Body of pancreas (tissue), 4 donors: Measurements from ENCODE around the gene TRPM6. TPM values are rescaled to one million over a fixed set of nuclear protein-coding genes. Genes with fewer than 3 reads are reported as not detected.

Source experiments
- ATAC-seq: fragments of 150-250 bp; one replicate; pipeline ENCODE4 v1.9.1; 2016
- DNase-seq, 4 donors: peaks; one replicate each; pipeline ENCODE4 v3.0.0-alpha.2; 2019
- H3K27ac ChIP-seq, 4 donors: fragments of 200-600 bp; sonication (generic); 1 replicate in 3 of 4; 2 replicates in 1 of 4; pipeline versions ENCODE4 v1.5.1 to v1.6.1; 2016 to 2019; ENCODE audit warnings: mild to moderate bottlenecking in 1 of 4, mixed read lengths in 1 of 4, moderate library complexity in 1 of 4
- H3K27me3 ChIP-seq, 2 donors: fragments of 200-600 bp; sonication (generic); one replicate each; pipeline ENCODE4 v1.6.0; 2016; ENCODE audit warnings: mild to moderate bottlenecking in 1 of 2
- H3K36me3 ChIP-seq, 2 donors: fragments of 200-600 bp; sonication (generic); replicated peaks in 1 of 2; 2 replicates each; pipeline ENCODE4 v1.5.1; 2016; ENCODE audit warnings: low read depth in 2 of 2; ENCODE audit not compliant: insufficient read depth in 1 of 2
- H3K4me1 ChIP-seq: fragments of 200-600 bp; sonication (generic); one replicate; pipeline ENCODE4 v1.6.0; 2016
- H3K4me3 ChIP-seq, 2 donors: fragments of 200-600 bp; sonication (generic); 1 replicate in 1 of 2; 2 replicates in 1 of 2; pipeline ENCODE4 v1.5.1; 2016 to 2019
- H3K9me3 ChIP-seq, 3 donors: fragments of 200-600 bp; sonication (generic); 1 replicate in 2 of 3; 2 replicates in 1 of 3; pipeline ENCODE4 v1.5.1; 2016
- POLR2A ChIP-seq, 3 donors: fragments of 450-650 bp; IDR thresholded peaks; one replicate each; pipeline ENCODE4 v1.6.1; 2016; ENCODE audit warnings: antibody characterized with exemption in 3 of 3, mild to moderate bottlenecking in 2 of 3
- WGBS, 2 donors: methylation state at CpG; one replicate each; pipeline ENCODE4 v1.1.5; 2017; 5-methylcytosine and 5-hydroxymethylcytosine counted together
- intact Hi-C: fragments of 100-400 bp; cut with DNase I; formaldehyde crosslinking; loops from one replicate; pipeline ENCODE4 v1.15.1; 2023
- total RNA-seq, 2 donors: library from RNA; depleted of rRNA; stranded (reverse); fragments of >200 nt; gene quantifications; one replicate each; pipeline ENCODE4 v1.1.0, GENCODE V29; 2016
- TF ChIP-seq, protein P1 (sequence below), 7 experiments: fragments of 450-650 bp in 4 of 7; fragments of 200-600 bp in 3 of 7; sonication (generic) in 3 of 7; IDR thresholded peaks; one replicate each; pipeline ENCODE4 v1.5.1; 2016 to 2019; ENCODE audit warnings: antibody characterized with exemption in 7 of 7

Gene TRPM6
- total RNA-seq, 2 donors from 2014 or later: under 0.01 to 0.33 TPM

DNA sequence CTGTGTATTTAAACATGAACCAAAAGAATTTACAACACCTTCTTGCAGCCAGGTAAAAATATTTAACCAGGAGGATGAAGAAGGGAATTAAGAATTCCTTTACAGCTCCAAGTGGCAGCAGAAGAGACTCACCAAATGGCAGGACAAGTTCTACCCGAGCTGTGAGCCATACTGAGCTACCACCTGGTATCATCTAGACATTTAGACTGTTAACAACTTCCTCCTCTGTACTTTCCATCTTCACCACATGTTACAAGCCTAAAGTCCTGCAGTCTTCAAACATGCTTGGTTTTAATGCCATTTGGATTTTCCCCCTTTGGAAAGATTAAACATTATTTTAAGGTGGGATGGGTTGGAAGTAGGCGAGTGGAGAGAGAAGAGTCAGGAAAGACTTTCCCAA is 190.2 kb downstream of the TRPM6 start:
- ATAC-seq (no peak), DNase-seq (no peak)
- intact Hi-C loops: no loop called here
- Histone ChIP-seq H3K4me3 (no peak overlapping the region), H3K4me1 (no peaks in the 10 kb centered on the region), H3K36me3 (no peaks in the 10 kb centered on the region), H3K27me3 (no peaks in the 10 kb centered on the region), H3K9me3 (no peaks in the 10 kb centered on the region), H3K27ac (no peak overlapping the region)
- TF ChIP-seq, protein P1, sequence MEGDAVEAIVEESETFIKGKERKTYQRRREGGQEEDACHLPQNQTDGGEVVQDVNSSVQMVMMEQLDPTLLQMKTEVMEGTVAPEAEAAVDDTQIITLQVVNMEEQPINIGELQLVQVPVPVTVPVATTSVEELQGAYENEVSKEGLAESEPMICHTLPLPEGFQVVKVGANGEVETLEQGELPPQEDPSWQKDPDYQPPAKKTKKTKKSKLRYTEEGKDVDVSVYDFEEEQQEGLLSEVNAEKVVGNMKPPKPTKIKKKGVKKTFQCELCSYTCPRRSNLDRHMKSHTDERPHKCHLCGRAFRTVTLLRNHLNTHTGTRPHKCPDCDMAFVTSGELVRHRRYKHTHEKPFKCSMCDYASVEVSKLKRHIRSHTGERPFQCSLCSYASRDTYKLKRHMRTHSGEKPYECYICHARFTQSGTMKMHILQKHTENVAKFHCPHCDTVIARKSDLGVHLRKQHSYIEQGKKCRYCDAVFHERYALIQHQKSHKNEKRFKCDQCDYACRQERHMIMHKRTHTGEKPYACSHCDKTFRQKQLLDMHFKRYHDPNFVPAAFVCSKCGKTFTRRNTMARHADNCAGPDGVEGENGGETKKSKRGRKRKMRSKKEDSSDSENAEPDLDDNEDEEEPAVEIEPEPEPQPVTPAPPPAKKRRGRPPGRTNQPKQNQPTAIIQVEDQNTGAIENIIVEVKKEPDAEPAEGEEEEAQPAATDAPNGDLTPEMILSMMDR (IDR thresholded peaks at IDR 0.05): no peak
- TF ChIP-seq POLR2A (IDR thresholded peaks at IDR 0.05): no peak
- WGBS, 2 donors: 39 to 46% methylated on average over 2 of the region's 2 CpGs

DNA sequence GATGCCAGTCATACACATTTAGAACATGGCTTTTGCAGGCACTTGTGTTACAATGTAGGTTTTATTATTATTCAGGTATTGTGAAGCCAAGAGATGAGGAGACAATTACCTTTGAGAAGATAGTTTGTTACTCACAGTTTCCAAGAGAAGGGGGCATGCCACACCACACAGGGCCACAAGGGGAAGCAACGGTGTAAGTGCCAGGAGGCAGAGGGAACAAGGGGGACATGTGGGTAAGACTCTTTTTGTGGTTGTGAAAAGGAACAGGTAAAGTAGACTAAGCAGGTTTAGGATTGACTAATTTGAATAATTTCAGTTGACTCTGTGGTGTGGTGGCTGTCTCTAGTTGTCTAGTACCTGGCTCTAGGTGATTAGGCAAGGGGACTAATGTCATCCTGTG is 191.2 kb downstream of the TRPM6 start:
- Histone ChIP-seq H3K27ac (no peak overlapping the region), H3K36me3 (no peaks in the 10 kb centered on the region), H3K27me3 (no peaks in the 10 kb centered on the region), H3K4me3 (no peak overlapping the region), H3K9me3 (no peaks in the 10 kb centered on the region), H3K4me1 (no peaks in the 10 kb centered on the region)
- intact Hi-C loops: no loop called here
- TF ChIP-seq, protein P1 (IDR thresholded peaks at IDR 0.05): no peak
- TF ChIP-seq POLR2A (IDR thresholded peaks at IDR 0.05): no peak
- ATAC-seq (no peak), DNase-seq (no peak)
- WGBS, 2 donors: 84 to 88% methylated on average over 1 of the region's 1 CpG

DNA sequence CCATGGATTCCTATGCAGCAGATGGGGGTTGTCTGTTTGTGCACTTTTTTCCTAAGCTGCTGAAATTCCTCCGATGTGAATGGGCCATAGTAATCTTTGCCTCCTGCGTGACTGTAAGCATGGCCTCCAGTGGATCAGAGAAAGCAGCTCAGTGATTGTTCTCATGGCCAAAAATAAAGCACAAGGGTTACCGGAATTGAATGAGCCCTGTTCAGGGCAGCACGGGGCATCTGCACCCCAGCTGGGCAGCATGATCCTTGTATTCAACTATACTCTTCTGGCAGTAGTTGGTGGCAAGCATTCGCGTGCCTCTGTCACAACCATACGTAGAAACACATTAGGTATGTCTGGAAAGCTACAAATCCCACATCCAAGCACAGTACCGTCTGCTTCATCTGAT is 196.7 kb downstream of the TRPM6 start:
- no peaks in the 10 kb centered on the region for H3K9me3 ChIP-seq
- 66 to 68% methylated on average over 8 of the region's 8 CpGs for WGBS, 2 donors
- no peaks in the 10 kb centered on the region for H3K4me1 ChIP-seq
- no peak for TF ChIP-seq POLR2A (IDR thresholded peaks at IDR 0.05)
- TF ChIP-seq, protein P1 (IDR thresholded peaks at IDR 0.05): no peak
- no peak overlapping the region for H3K4me3 ChIP-seq
- H3K36me3 ChIP-seq: no peaks in the 10 kb centered on the region
- ATAC-seq (no peak), DNase-seq (no peak)
- intact Hi-C loops: no loop called here
- no peaks in the 10 kb centered on the region for H3K27me3 ChIP-seq
- no peak overlapping the region for H3K27ac ChIP-seq

DNA sequence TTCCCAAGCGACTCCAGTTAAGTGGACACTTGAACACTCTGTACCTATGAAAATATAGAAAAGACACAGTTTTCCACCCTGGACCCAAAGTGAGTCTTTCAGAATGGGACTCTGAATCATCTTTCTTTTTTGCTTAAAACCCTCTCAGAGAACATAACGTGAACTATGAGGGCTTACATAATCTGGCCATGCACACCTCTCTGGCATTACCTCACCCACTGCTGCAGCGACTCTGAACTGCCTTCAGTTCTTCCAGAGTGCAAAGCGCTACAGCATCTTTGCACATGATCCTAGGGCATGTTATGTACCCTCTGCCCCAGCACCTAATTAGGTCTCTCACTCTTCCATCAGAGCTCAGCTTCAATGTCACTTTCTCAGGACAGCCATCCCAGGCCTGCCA is 204.4 kb downstream of the TRPM6 start:
- no peaks in the 10 kb centered on the region for H3K27me3 ChIP-seq
- intact Hi-C loops: no loop called here
- H3K27ac ChIP-seq: no peak overlapping the region
- no peaks in the 10 kb centered on the region for H3K36me3 ChIP-seq
- TF ChIP-seq, protein P1 (IDR thresholded peaks at IDR 0.05): no peak
- TF ChIP-seq POLR2A (IDR thresholded peaks at IDR 0.05): no peak
- DNase-seq: no peak
- 65 to 67% methylated on average over 4 of the region's 4 CpGs for WGBS, 2 donors
- H3K4me1 ChIP-seq: no peaks in the 10 kb centered on the region
- H3K4me3 ChIP-seq: no peak overlapping the region
- no peak for ATAC-seq
- H3K9me3 ChIP-seq: no peaks in the 10 kb centered on the region

DNA sequence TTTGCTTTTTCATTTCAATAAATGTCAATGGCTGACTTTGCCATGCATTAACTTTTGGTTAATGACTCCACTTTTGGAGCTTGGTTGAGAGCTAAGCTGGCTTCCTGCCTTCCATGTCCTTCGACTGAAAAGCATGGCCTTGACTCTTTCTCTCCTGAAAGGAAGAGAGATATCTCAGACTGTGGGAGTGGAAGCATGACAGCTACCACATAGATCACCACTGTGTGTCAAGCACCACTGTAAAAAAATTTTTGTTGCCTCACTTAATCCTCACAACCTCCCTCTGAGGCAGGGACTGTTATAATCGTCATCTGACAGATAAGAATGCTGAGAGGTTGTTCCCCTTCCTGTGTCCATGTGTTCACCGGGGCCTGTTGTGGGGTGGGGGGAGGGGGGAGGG is 205.8 kb downstream of the TRPM6 start:
- Histone ChIP-seq H3K36me3 (no peaks in the 10 kb centered on the region), H3K27me3 (no peaks in the 10 kb centered on the region), H3K4me3 (no peak overlapping the region), H3K4me1 (no peaks in the 10 kb centered on the region), H3K27ac (no peak overlapping the region), H3K9me3 (no peaks in the 10 kb centered on the region)
- 11 to 21% methylated on average over 2 to 3 of the region's 3 CpGs for WGBS, 2 donors
- no peak for DNase-seq
- no peak for TF ChIP-seq POLR2A (IDR thresholded peaks at IDR 0.05)
- TF ChIP-seq, protein P1 (IDR thresholded peaks at IDR 0.05): no peak
- ATAC-seq: no peak
- intact Hi-C loops: no loop called here
